Keratinocyte (primary cell): Measurements from ENCODE around the gene ANGEL1. TPM values are rescaled to one million over a fixed set of nuclear protein-coding genes. Genes with fewer than 3 reads are reported as not detected.

Experiments
- DNase-seq: peaks from one replicate; pipeline ENCODE4 v3.0.0-alpha.2; 2011; ENCODE audit warnings: low read depth, missing footprints, low spot score
- FAIRE-seq: peaks from 2 replicates; lab custom pipeline; 2011; peaks lifted over from hg19 to GRCh38; lab: Jason Lieb, UNC
- H2AFZ ChIP-seq: 2 replicates; pipeline ENCODE4 v1.6.0; 2012; ENCODE audit warnings: low read length, control low read depth, inconsistent platforms; ENCODE audit not compliant: control insufficient read depth
- H3K27ac ChIP-seq: 2 replicates; pipeline ENCODE4 v1.5.1; 2011; ENCODE audit warnings: low read length; ENCODE audit not compliant: control insufficient read depth, insufficient read depth
- H3K27me3 ChIP-seq: 3 replicates; pipeline ENCODE4 v1.6.0; 2011; ENCODE audit warnings: low read length; ENCODE audit not compliant: control insufficient read depth, insufficient read depth; ENCODE audit errors: extremely low read depth
- H3K36me3 ChIP-seq, 2 experiments: 2 replicates in 1 of 2; 3 replicates in 1 of 2; pipeline ENCODE4 v1.5.1; 2011; ENCODE audit warnings: low read length in 2 of 2, mild to moderate bottlenecking in 1 of 2; ENCODE audit not compliant: control insufficient read depth in 2 of 2, insufficient read depth in 2 of 2; ENCODE audit errors: extremely low read depth in 1 of 2
- H3K4me1 ChIP-seq: 3 replicates; pipeline ENCODE4 v1.5.1; 2011; ENCODE audit warnings: low read length; ENCODE audit not compliant: control insufficient read depth, insufficient read depth; ENCODE audit errors: extremely low read depth
- H3K4me2 ChIP-seq: 3 replicates; pipeline ENCODE4 v1.6.0; 2011; ENCODE audit warnings: low read depth, low read length; ENCODE audit not compliant: control insufficient read depth, insufficient read depth; ENCODE audit errors: extremely low read depth
- H3K4me3 ChIP-seq, 3 experiments: fragments of 200-600 bp in 1 of 3; sonication (generic) in 1 of 3; 2 replicates in 2 of 3; 3 replicates in 1 of 3; pipeline ENCODE4 v1.5.1; 2011 to 2016; ENCODE audit warnings: low read length in 3 of 3, mild to moderate bottlenecking in 3 of 3, control low read depth in 2 of 3, inconsistent platforms in 1 of 3, low read depth in 1 of 3, mixed read lengths in 1 of 3, mixed run types in 1 of 3, moderate library complexity in 1 of 3; ENCODE audit not compliant: control insufficient read depth in 2 of 3, insufficient read depth in 2 of 3; ENCODE audit errors: extremely low read depth in 1 of 3
- H3K79me2 ChIP-seq: 2 replicates; pipeline ENCODE4 v1.6.0; 2012; ENCODE audit warnings: low read length; ENCODE audit not compliant: control insufficient read depth, insufficient read depth
- H3K9ac ChIP-seq: 3 replicates; pipeline ENCODE4 v1.6.0; 2011; ENCODE audit warnings: low read length; ENCODE audit not compliant: control insufficient read depth, insufficient read depth; ENCODE audit errors: extremely low read depth
- H3K9me1 ChIP-seq: 3 replicates; pipeline ENCODE4 v1.6.0; 2011; ENCODE audit warnings: low read length; ENCODE audit not compliant: control insufficient read depth, insufficient read depth; ENCODE audit errors: extremely low read depth
- H3K9me3 ChIP-seq: 2 replicates; pipeline ENCODE4 v1.5.1; 2012; ENCODE audit warnings: low read depth, low read length; ENCODE audit not compliant: control insufficient read depth
- H4K20me1 ChIP-seq: 3 replicates; pipeline ENCODE4 v1.6.0; 2011; ENCODE audit warnings: low read length; ENCODE audit not compliant: control insufficient read depth, insufficient read depth; ENCODE audit errors: extremely low read depth
- CTCF ChIP-seq, 3 experiments: IDR thresholded peaks in 1 of 3; conservative IDR thresholded peaks in 1 of 3; optimal IDR thresholded peaks in 1 of 3; 2 replicates in 2 of 3; 3 replicates in 1 of 3; pipeline versions ENCODE3 to v1.5.1; 2011; ENCODE audit warnings: low read length in 3 of 3, mild to moderate bottlenecking in 3 of 3, moderate library complexity in 2 of 3, control low read depth in 1 of 3, inconsistent platforms in 1 of 3; ENCODE audit not compliant: insufficient read depth in 2 of 3; ENCODE audit errors: extremely low read depth in 1 of 3
- EZH2 ChIP-seq: IDR thresholded peaks from one replicate; pipeline ENCODE4 v1.6.1; 2012; ENCODE audit warnings: inconsistent platforms, mild to moderate bottlenecking, low read length, moderate library complexity
- dilution Hi-C: fragments of 300-500 bp; cut with MboI; formaldehyde crosslinking; loops from one replicate; pipeline ENCODE4 v1.7.0; 2020; ENCODE audit warnings: low sequenced_read_pairs; ENCODE audit not compliant: extremely low pct_ligation_motif_present
- polyA plus RNA-seq, 5 experiments: library from polyadenylated mRNA; depleted of rRNA in 3 of 5; stranded (reverse) in 3 of 5; stranded (forward) in 1 of 5; unstranded in 1 of 5; fragments of >200 nt; gene quantifications; 1 replicate in 1 of 5; 2 replicates in 3 of 5; 3 replicates in 1 of 5; pipeline versions ENCODE4 v1.2.1 to v1.2.3, GENCODE V29; 2011 to 2012; ENCODE audit warnings: missing spikeins in 2 of 5, low read depth in 1 of 5, low replicate concordance in 1 of 5

ANGEL1 gene
- polyA plus RNA-seq, 1 donor (not counting 4 experiments of a cell fraction or from before 2014, with no cell fraction given): 13.0 TPM

GRCh38 chr14:76763096-76764041, 49.3 kb downstream of the ANGEL1 start:
- no peak for TF ChIP-seq EZH2
- no peak for TF ChIP-seq CTCF (optimal IDR thresholded peaks at IDR 0.05 in 1 of 3, IDR thresholded peaks at IDR 0.05 in 1 of 3, conservative IDR thresholded peaks at IDR 0.05 in 1 of 3; ENCODE audit: extremely low read depth in 1 of 3, insufficient read depth in 2 of 3, low read length in 3 of 3)
- Histone ChIP-seq H3K27ac (no peak overlapping the region), H3K9me1 (no peaks in the 10 kb centered on the region), H3K4me3 (no peak overlapping the region), H3K79me2 (no peaks in the 10 kb centered on the region), H3K4me2 (no peak overlapping the region), H4K20me1 (no peaks in the 10 kb centered on the region), H3K9ac (no peak overlapping the region), H3K36me3 (no peaks in the 10 kb centered on the region), H2AFZ (no peak overlapping the region), H3K9me3 (no peaks in the 10 kb centered on the region), H3K4me1 (peaks cover 5% of the 10 kb centered on the region), H3K27me3 (peaks cover 59% of the 10 kb centered on the region)
- DNase-seq (no peak), FAIRE-seq (no peak)
- dilution Hi-C loops: no loop called here

- Histone ChIP-seq H3K9ac (no peak overlapping the region), H3K4me2 (peak overlapping the region; percentile 86), H3K27ac (no peak overlapping the region), H2AFZ (no peak overlapping the region), H4K20me1 (no peaks in the 10 kb centered on the region), H3K4me3 (peak overlapping the region in 1 of 3 experiments; percentile 53), H3K36me3 (no peaks in the 10 kb centered on the region), H3K27me3 (peaks cover 59% of the 10 kb centered on the region), H3K9me1 (no peaks in the 10 kb centered on the region), H3K79me2 (no peaks in the 10 kb centered on the region), H3K9me3 (no peaks in the 10 kb centered on the region), H3K4me1 (peaks cover 5% of the 10 kb centered on the region)
- FAIRE-seq (no peak), DNase-seq (no peak)
- TF ChIP-seq CTCF (optimal IDR thresholded peaks at IDR 0.05 in 1 of 3, IDR thresholded peaks at IDR 0.05 in 1 of 3, conservative IDR thresholded peaks at IDR 0.05 in 1 of 3; ENCODE audit: extremely low read depth in 1 of 3, insufficient read depth in 2 of 3, low read length in 3 of 3) (no peak), EZH2 (peak; percentile 47)
- dilution Hi-C loops: no loop called here
Measured at GRCh38 chr14:76762411-76763095, 50.1 kb downstream of the ANGEL1 start.
